ENCODE results near the gene SPIN1.

SPIN1 gene

DNA sequence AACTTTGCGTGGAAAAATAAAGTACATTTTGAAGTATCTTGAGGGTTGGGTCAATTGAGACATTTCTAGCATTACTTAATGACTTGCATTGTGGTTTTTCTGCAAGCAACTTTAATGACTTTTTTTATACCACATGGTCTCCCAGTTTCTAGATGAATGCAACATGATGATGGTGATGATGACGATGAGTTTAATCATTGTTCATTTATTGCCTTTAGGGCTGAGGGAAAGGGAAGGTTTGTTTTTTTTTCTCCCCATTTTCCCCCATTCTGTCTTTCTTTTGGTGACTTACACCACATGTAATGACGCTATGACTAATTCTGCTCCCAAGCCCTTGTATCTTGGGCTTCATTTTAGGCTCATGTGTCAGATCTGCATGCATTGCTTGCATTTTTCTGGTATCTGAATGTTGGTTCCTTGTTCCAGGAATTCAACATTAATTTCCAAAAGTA is 89.1 kb downstream of the SPIN1 start:
- Histone ChIP-seq H3K4me1 (ENCODE audit: control insufficient read depth in 5 of 5, insufficient read depth in 5 of 5, low read length in 5 of 5) (no peaks in the 10 kb centered on the region), H3K27ac (ENCODE audit: low read depth, low read length) (no peak overlapping the region), H3K9me3 (ENCODE audit: control insufficient read depth in 5 of 5, low read length in 5 of 5) (no peaks in the 10 kb centered on the region), H3K4me3 (ENCODE audit: low read depth in 1 of 5, low read length in 5 of 5) (no peak overlapping the region), H3K27me3 (ENCODE audit: control insufficient read depth in 5 of 5, insufficient read depth in 4 of 5, low read length in 5 of 5) (no peaks in the 10 kb centered on the region), H3K36me3 (ENCODE audit: control insufficient read depth in 5 of 5, insufficient read depth in 5 of 5, low read length in 5 of 5) (peaks cover 18 to 25% (median 22%) of the 10 kb centered on the region in 5 donors), H3K9ac (ENCODE audit: low read length in 5 of 5) (no peak overlapping the region)

DNA sequence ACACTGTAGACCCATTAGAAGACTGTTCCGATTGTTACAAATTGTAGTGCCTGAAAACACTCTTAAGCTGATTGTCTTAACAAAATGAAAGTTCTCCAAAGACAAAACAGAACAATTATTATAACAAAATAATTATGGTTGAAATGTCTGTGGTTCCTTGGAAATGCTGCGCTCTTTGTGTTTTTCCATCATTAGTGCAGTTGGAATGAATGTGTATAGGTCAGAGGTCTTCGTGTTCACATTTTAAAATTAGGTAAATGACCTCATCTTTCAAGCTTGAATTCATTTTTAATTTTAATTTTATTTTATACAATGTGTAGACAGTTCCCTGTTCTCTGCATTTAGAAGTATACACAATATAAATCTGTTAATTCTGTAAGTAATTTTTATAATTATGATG is 90.0 kb downstream of the SPIN1 start:
- Histone ChIP-seq H3K4me1 (ENCODE audit: control insufficient read depth in 5 of 5, insufficient read depth in 5 of 5, low read length in 5 of 5) (no peaks in the 10 kb centered on the region), H3K36me3 (ENCODE audit: control insufficient read depth in 5 of 5, insufficient read depth in 5 of 5, low read length in 5 of 5) (peaks cover 20 to 25% (median 25%) of the 10 kb centered on the region in 5 donors), H3K4me3 (ENCODE audit: low read depth in 1 of 5, low read length in 5 of 5) (no peak overlapping the region), H3K27ac (ENCODE audit: low read depth, low read length) (no peak overlapping the region), H3K27me3 (ENCODE audit: control insufficient read depth in 5 of 5, insufficient read depth in 4 of 5, low read length in 5 of 5) (no peaks in the 10 kb centered on the region), H3K9ac (ENCODE audit: low read length in 5 of 5) (no peak overlapping the region), H3K9me3 (ENCODE audit: control insufficient read depth in 5 of 5, low read length in 5 of 5) (no peaks in the 10 kb centered on the region)

DNA sequence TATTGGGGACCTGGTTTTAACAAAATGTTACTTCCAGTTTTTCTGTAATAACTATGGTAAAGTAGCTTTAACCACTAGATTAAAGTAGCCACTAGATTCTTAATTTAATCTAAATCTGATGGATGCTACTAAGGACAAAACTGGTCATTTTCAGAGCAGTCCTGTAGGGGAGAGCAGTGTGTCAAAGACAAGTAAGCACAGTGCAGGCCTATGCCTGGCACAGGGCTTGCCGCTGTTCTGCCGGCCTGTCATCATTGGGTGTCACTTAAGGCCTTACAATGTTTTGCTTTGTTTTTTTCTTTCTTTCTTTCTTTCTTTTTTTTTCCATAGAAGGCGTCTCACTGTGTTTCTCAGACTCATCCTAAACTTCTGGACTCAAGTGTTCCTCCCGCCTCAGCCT is 93.7 kb downstream of the SPIN1 start:
- Histone ChIP-seq H3K27ac (ENCODE audit: low read depth, low read length) (no peak overlapping the region), H3K27me3 (ENCODE audit: control insufficient read depth in 5 of 5, insufficient read depth in 4 of 5, low read length in 5 of 5) (no peaks in the 10 kb centered on the region), H3K9ac (ENCODE audit: low read length in 5 of 5) (no peak overlapping the region), H3K36me3 (ENCODE audit: control insufficient read depth in 5 of 5, insufficient read depth in 5 of 5, low read length in 5 of 5) (peaks cover 2 to 13% (median 9%) of the 10 kb centered on the region in 5 donors), H3K4me1 (ENCODE audit: control insufficient read depth in 5 of 5, insufficient read depth in 5 of 5, low read length in 5 of 5) (no peaks in the 10 kb centered on the region), H3K9me3 (ENCODE audit: control insufficient read depth in 5 of 5, low read length in 5 of 5) (no peaks in the 10 kb centered on the region), H3K4me3 (ENCODE audit: low read depth in 1 of 5, low read length in 5 of 5) (no peak overlapping the region)

DNA sequence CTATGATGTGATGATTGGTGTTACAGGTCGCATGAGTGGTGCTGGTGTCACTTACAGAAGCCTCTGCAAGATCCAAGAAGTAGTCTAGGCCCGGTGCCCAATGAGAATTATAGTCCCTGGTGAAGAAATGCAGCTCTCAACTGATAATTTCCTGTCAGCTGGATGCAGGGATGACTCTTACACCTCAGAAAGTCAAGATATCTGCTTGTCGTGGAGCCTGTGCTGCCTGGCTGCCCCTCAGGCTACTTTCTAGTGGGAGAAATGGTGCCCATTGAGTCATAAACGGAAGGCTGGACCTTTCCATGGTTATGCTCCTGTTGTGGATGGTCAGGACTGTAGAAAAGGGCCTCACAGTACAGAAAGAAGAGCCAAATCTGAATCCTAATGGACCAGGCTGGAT is 99.9 kb downstream of the SPIN1 start:
- no peaks in the 10 kb centered on the region for H3K27me3 ChIP-seq (ENCODE audit: control insufficient read depth in 5 of 5, insufficient read depth in 4 of 5, low read length in 5 of 5)
- H3K27ac ChIP-seq (ENCODE audit: low read depth, low read length) = no peak overlapping the region
- no peak overlapping the region for H3K9ac ChIP-seq (ENCODE audit: low read length in 5 of 5)
- H3K36me3 ChIP-seq (ENCODE audit: control insufficient read depth in 5 of 5, insufficient read depth in 5 of 5, low read length in 5 of 5) = peaks cover 0 to 10% (median 9%) of the 10 kb centered on the region in 5 donors
- no peaks in the 10 kb centered on the region for H3K4me1 ChIP-seq (ENCODE audit: control insufficient read depth in 5 of 5, insufficient read depth in 5 of 5, low read length in 5 of 5)
- no peaks in the 10 kb centered on the region for H3K9me3 ChIP-seq (ENCODE audit: control insufficient read depth in 5 of 5, low read length in 5 of 5)
- no peak overlapping the region for H3K4me3 ChIP-seq (ENCODE audit: low read depth in 1 of 5, low read length in 5 of 5)

DNA sequence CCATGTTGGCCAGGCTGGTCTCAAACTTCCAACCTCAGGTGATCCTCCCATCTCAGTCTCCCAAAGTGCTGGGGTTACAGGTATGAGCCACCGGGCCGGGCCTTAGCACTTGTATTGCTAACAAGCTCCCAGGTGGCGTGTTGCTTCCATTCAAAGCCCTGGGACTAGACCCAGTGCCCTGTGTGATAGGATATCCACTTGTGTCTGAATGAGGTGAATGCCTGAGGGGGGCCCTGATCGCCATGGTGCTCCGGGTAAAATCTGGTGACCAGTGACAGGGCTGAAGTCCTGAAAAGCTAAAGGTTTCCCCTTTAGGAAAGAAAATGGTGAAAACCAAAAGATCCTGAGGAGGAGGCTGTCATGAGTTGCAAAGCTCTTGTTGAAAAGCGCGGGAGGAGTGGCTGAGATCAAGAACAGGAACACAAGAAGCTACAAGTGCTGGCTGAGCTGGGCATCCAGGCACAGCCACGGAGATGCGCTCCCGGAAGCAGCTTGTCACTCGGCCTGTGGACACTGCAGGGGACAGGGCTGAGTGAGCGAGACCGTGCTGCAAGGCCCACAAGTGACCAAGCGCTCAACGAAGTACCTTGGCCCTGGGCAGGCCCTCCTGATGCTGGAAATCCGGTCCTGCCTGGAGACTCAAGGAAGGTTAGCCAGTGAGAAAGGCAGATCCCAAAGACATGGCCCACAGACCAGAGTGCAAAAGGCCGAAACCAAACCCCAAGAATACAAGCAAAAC is 106.9 kb downstream of the SPIN1 start:
- Histone ChIP-seq H3K36me3 (ENCODE audit: control insufficient read depth in 5 of 5, insufficient read depth in 5 of 5, low read length in 5 of 5) (no peaks in the 10 kb centered on the region), H3K4me1 (ENCODE audit: control insufficient read depth in 5 of 5, insufficient read depth in 5 of 5, low read length in 5 of 5) (no peaks in the 10 kb centered on the region), H3K9ac (ENCODE audit: low read length in 5 of 5) (no peak overlapping the region), H3K4me3 (ENCODE audit: low read depth in 1 of 5, low read length in 5 of 5) (no peak overlapping the region), H3K27me3 (ENCODE audit: control insufficient read depth in 5 of 5, insufficient read depth in 4 of 5, low read length in 5 of 5) (no peaks in the 10 kb centered on the region), H3K9me3 (ENCODE audit: control insufficient read depth in 5 of 5, low read length in 5 of 5) (no peaks in the 10 kb centered on the region), H3K27ac (ENCODE audit: low read depth, low read length) (no peak overlapping the region)

DNA sequence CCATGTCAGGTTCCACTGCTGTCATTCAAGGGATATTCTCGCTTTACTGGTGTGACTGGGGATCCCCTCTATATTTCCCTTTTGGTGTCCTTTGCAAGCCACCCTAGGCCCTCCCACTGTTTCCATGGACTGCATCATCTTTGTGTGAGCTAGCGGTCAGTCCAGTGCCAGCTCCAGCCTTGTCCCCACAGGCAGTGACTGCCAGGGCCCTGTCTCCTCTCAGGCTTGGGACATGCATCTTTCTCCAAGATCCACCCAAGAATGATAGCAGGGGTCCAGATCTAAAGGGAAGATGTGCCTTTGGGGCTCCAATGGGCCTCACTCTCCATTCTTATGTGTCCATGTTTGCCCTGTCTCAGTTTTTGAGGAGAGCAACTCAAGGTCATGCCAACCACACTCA is 109.0 kb downstream of the SPIN1 start:
- H3K9ac ChIP-seq (ENCODE audit: low read length in 5 of 5) = no peak overlapping the region
- H3K4me1 ChIP-seq (ENCODE audit: control insufficient read depth in 5 of 5, insufficient read depth in 5 of 5, low read length in 5 of 5) = no peaks in the 10 kb centered on the region
- H3K4me3 ChIP-seq (ENCODE audit: low read depth in 1 of 5, low read length in 5 of 5) = no peak overlapping the region
- H3K27ac ChIP-seq (ENCODE audit: low read depth, low read length) = no peak overlapping the region
- H3K27me3 ChIP-seq (ENCODE audit: control insufficient read depth in 5 of 5, insufficient read depth in 4 of 5, low read length in 5 of 5) = no peaks in the 10 kb centered on the region
- H3K9me3 ChIP-seq (ENCODE audit: control insufficient read depth in 5 of 5, low read length in 5 of 5) = no peaks in the 10 kb centered on the region
- H3K36me3 ChIP-seq (ENCODE audit: control insufficient read depth in 5 of 5, insufficient read depth in 5 of 5, low read length in 5 of 5) = no peaks in the 10 kb centered on the region

DNA sequence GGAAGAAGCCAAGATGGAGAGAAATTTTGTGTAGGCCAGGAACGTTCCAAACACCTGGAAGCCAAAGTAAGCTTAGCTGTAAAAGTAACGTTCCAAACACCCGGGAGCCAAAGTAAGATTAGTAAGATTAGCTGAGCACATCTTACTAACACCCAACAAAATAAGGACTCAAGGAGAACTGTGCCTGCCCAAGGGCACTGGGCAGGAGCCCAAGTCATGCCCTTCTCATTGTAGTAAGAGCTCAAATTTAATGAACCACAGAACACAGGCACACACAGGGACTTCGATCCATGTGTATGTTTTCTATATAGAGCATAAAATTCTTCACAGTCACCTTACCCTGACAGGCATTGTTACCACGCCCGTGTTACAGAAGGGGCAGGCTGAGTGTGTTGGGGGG is 110.6 kb downstream of the SPIN1 start:
- H3K9me3 ChIP-seq (ENCODE audit: control insufficient read depth in 5 of 5, low read length in 5 of 5) = no peaks in the 10 kb centered on the region
- no peak overlapping the region for H3K27ac ChIP-seq (ENCODE audit: low read depth, low read length)
- H3K36me3 ChIP-seq (ENCODE audit: control insufficient read depth in 5 of 5, insufficient read depth in 5 of 5, low read length in 5 of 5) = no peaks in the 10 kb centered on the region
- H3K9ac ChIP-seq (ENCODE audit: low read length in 5 of 5) = no peak overlapping the region
- H3K4me3 ChIP-seq (ENCODE audit: low read depth in 1 of 5, low read length in 5 of 5) = no peak overlapping the region
- peaks cover 0 to 4% (median 0%) of the 10 kb centered on the region in 5 donors for H3K27me3 ChIP-seq (ENCODE audit: control insufficient read depth in 5 of 5, insufficient read depth in 4 of 5, low read length in 5 of 5)
- H3K4me1 ChIP-seq (ENCODE audit: control insufficient read depth in 5 of 5, insufficient read depth in 5 of 5, low read length in 5 of 5) = no peaks in the 10 kb centered on the region

DNA sequence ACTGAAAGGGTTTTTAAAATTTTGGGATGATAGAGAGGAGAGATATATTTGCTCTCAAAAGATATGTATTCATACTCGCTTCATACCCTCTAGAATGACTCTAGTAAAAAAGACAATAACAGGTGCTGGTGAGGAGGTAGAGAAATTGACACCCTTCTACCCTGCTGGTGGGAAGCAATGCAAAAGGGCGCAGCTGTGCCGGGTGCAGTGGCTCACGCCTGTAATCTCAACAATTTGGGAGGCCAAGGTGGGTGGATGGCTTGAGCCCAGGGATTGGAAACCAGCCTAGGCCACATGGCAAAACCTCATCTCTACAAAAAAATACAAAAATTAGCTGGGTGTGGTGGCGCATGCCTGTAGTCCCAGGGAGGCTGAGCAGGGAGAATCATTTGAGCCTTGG is 112.8 kb downstream of the SPIN1 start:
- Histone ChIP-seq H3K27me3 (ENCODE audit: control insufficient read depth in 5 of 5, insufficient read depth in 4 of 5, low read length in 5 of 5) (peaks cover 0 to 4% (median 0%) of the 10 kb centered on the region in 5 donors), H3K9me3 (ENCODE audit: control insufficient read depth in 5 of 5, low read length in 5 of 5) (no peaks in the 10 kb centered on the region), H3K27ac (ENCODE audit: low read depth, low read length) (no peak overlapping the region), H3K36me3 (ENCODE audit: control insufficient read depth in 5 of 5, insufficient read depth in 5 of 5, low read length in 5 of 5) (no peaks in the 10 kb centered on the region), H3K9ac (ENCODE audit: low read length in 5 of 5) (no peak overlapping the region), H3K4me3 (ENCODE audit: low read depth in 1 of 5, low read length in 5 of 5) (no peak overlapping the region), H3K4me1 (ENCODE audit: control insufficient read depth in 5 of 5, insufficient read depth in 5 of 5, low read length in 5 of 5) (no peaks in the 10 kb centered on the region)

DNA sequence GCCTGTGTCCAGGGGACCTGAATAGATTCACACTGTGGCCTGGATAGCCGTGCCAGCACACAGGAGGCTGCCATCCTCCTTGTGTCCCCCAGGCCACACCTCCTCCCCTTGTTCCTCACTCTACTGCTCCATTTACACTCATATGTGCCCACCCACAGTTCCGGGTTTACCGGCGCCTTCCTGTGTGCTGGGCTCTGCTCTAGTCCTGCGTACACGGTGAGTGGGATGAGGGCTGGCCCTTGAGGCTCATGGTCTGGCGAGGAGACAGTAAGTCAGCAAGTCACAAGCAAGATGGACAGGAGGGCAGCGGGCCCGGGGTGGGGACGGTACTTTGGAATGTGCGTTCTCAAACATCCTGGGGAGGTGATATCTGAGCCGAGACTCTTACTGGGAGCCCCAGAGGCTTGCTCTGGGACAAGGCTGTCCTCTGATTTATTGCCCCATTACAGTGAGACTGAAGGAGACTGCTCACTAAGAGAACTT is 114.3 kb downstream of the SPIN1 start:
- H3K27ac ChIP-seq (ENCODE audit: low read depth, low read length) = no peak overlapping the region
- H3K9me3 ChIP-seq (ENCODE audit: control insufficient read depth in 5 of 5, low read length in 5 of 5) = no peaks in the 10 kb centered on the region
- no peaks in the 10 kb centered on the region for H3K4me1 ChIP-seq (ENCODE audit: control insufficient read depth in 5 of 5, insufficient read depth in 5 of 5, low read length in 5 of 5)
- no peak overlapping the region for H3K9ac ChIP-seq (ENCODE audit: low read length in 5 of 5)
- peaks cover 0 to 4% (median 0%) of the 10 kb centered on the region in 5 donors for H3K27me3 ChIP-seq (ENCODE audit: control insufficient read depth in 5 of 5, insufficient read depth in 4 of 5, low read length in 5 of 5)
- no peaks in the 10 kb centered on the region for H3K36me3 ChIP-seq (ENCODE audit: control insufficient read depth in 5 of 5, insufficient read depth in 5 of 5, low read length in 5 of 5)
- no peak overlapping the region for H3K4me3 ChIP-seq (ENCODE audit: low read depth in 1 of 5, low read length in 5 of 5)

DNA sequence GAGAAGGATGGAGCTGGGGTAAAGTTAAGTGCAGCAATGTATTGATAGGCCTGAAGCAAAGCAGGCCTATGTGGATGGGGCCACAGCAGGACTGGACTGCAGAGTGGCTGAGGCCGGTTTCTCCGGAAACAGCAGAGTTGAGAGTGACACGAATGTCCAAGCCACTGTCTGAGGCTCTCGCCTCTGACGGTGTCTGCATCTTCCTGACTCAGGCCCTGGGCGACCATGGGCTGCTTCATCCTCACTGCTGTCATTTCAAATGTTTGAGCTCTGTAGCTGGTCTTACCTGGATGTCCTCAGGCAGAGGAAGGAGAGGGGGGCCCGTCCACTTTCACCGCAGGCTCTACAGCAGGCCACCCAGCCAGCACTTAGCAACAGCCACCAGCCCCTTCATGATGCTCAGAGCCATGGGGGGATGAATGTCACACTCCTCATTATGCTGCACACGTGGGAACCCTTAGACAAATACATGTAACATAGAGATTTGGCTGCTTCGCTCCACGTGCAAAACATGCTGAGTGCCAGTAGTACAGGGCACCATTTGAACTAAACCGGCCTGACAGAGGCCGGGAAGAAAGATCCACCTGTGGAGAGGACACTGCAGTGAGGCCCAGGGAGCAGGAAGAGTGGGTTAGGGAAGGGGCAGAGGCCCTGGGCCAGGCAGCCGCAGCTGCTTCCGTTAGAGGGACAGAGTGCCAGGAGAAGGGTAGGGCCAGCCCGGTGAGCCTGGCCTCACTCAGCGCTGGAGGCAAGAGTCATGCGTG is 115.0 kb downstream of the SPIN1 start:
- Histone ChIP-seq H3K27me3 (ENCODE audit: control insufficient read depth in 5 of 5, insufficient read depth in 4 of 5, low read length in 5 of 5) (peaks cover 0 to 4% (median 0%) of the 10 kb centered on the region in 5 donors), H3K9me3 (ENCODE audit: control insufficient read depth in 5 of 5, low read length in 5 of 5) (no peaks in the 10 kb centered on the region), H3K4me3 (ENCODE audit: low read depth in 1 of 5, low read length in 5 of 5) (no peak overlapping the region), H3K9ac (ENCODE audit: low read length in 5 of 5) (no peak overlapping the region), H3K27ac (ENCODE audit: low read depth, low read length) (no peak overlapping the region), H3K36me3 (ENCODE audit: control insufficient read depth in 5 of 5, insufficient read depth in 5 of 5, low read length in 5 of 5) (no peaks in the 10 kb centered on the region), H3K4me1 (ENCODE audit: control insufficient read depth in 5 of 5, insufficient read depth in 5 of 5, low read length in 5 of 5) (no peaks in the 10 kb centered on the region)
